CD4-positive, alpha-beta T cell (primary cell): ENCODE measurements around the gene ANKRD65. TPM values are rescaled to one million over a fixed set of nuclear protein-coding genes. Genes with fewer than 3 reads are reported as not detected.

Experiments
- ATAC-seq: fragments of 200-7000 bp; cut with Tn5 transposase; one replicate; pipeline ENCODE4 v1.10.0; 2022; ENCODE audit warnings: mild to moderate bottlenecking; ENCODE audit not compliant: poor library complexity
- CTCF ChIA-PET: fragments of 350-600 bp; sonication (Branson Sonifier 250); formaldehyde crosslinking; loops from one replicate; lab custom pipeline; 2021; ENCODE audit warnings: antibody characterized with exemption, inconsistent platforms; lab: Charles Lee
- POLR2A ChIA-PET: fragments of 350-600 bp; sonication (Branson Sonifier 250); formaldehyde crosslinking; loops from one replicate; lab custom pipeline; 2021; ENCODE audit warnings: antibody characterized with exemption, inconsistent platforms; lab: Charles Lee
- DNase-seq, 14 experiments: peaks; one replicate each; pipeline ENCODE4 v3.0.0-alpha.2; 2013 to 2020; ENCODE audit warnings: mixed read lengths in 2 of 14
- H3K27ac ChIP-seq, 2 donors: one replicate each; pipeline versions ENCODE4 v1.5.1 to v1.7.0; 2013; ENCODE audit warnings: low read length in 2 of 2, low read depth in 1 of 2, mild to moderate bottlenecking in 1 of 2
- H3K27me3 ChIP-seq, 2 experiments: 1 replicate in 1 of 2; 2 replicates in 1 of 2; pipeline versions ENCODE4 v1.6.1 to v1.7.0; 2013; ENCODE audit warnings: low read length in 2 of 2, control low read depth in 1 of 2, mild to moderate bottlenecking in 1 of 2, moderate library complexity in 1 of 2; ENCODE audit not compliant: insufficient read depth in 2 of 2, control insufficient read depth in 1 of 2
- H3K36me3 ChIP-seq: one replicate; pipeline ENCODE4 v1.6.1; 2013; ENCODE audit warnings: low read length, control low read depth; ENCODE audit not compliant: insufficient read depth
- H3K4me1 ChIP-seq: one replicate; pipeline ENCODE4 v1.6.1; 2013; ENCODE audit warnings: low read length, control low read depth; ENCODE audit not compliant: insufficient read depth
- H3K4me3 ChIP-seq: one replicate; pipeline ENCODE4 v1.5.1; 2013; ENCODE audit warnings: mild to moderate bottlenecking, low read length, moderate library complexity
- H3K9me3 ChIP-seq, 2 experiments: 1 replicate in 1 of 2; 2 replicates in 1 of 2; pipeline versions ENCODE4 v1.6.1 to v1.7.0; 2013; ENCODE audit warnings: low read length in 2 of 2, mild to moderate bottlenecking in 2 of 2, control low read depth in 1 of 2, moderate library complexity in 1 of 2; ENCODE audit not compliant: control insufficient read depth in 1 of 2, insufficient read depth in 1 of 2
- H3K27ac Mint-ChIP-seq: one replicate; pipeline ENCODE4 v1.8.0; 2020; ENCODE audit warnings: mixed read lengths
- H3K27me3 Mint-ChIP-seq: one replicate; pipeline ENCODE4 v1.8.0; 2021; ENCODE audit warnings: mixed read lengths
- H3K36me3 Mint-ChIP-seq: one replicate; pipeline ENCODE4 v1.8.0; 2021; ENCODE audit warnings: low read depth, mixed read lengths
- H3K4me1 Mint-ChIP-seq: one replicate; pipeline ENCODE4 v1.8.0; 2021; ENCODE audit warnings: low read depth, mixed read lengths
- H3K4me3 Mint-ChIP-seq: one replicate; pipeline ENCODE4 v1.8.0; 2020; ENCODE audit warnings: mild to moderate bottlenecking, mixed read lengths
- H3K9me3 Mint-ChIP-seq: one replicate; pipeline ENCODE4 v1.8.0; 2020; ENCODE audit warnings: mixed read lengths
- intact Hi-C, 2 experiments: fragments of 100-400 bp; cut with DNase I in 1 of 2; cut with micrococcal nuclease in 1 of 2; formaldehyde crosslinking; loops; one replicate each; pipeline versions ENCODE4 v1.15.1 to v1.9.0; 2023 to 2025; cut with DNase I, micrococcal nuclease
- total RNA-seq, 174 experiments: library from RNA in 2 of 174; stranded (reverse) in 2 of 174; gene quantifications; one replicate each; pipeline ENCODE4 v1.2.3 and lab custom pipeline; 2021 to 2026
- TF ChIP-seq, protein P1 (sequence below): fragments of 200-600 bp; IDR thresholded peaks from one replicate; pipeline ENCODE4 v1.8.0; 2022; ENCODE audit warnings: antibody characterized with exemption, mild to moderate bottlenecking

Gene ANKRD65
- total RNA-seq, 2 experiments from 2014 or later = not detected

DNA sequence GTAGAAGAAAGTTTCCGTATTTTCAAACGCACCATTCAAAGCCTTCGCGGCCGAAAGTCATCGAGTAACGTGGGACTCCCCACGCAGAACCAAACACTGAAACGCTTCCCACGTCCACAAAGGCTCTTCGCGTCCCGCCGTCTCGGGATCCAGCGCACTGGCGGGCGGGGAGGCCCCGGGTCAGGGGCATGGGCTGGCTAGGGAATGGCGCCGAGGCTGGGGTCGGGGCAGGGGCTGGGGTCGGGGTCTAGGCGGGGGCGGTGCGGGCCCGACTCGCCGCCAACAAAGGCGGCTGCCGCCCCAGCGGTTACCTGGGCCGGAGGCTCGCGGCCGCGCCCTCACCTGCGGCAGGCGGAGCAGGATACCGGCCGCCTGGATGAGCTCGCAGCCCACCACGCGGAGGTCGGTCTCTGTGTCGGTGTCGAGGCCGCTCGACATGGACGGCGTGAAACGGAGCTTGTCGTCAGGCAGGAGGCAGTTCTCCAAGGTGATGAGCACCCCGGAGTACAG, 22.3 kb downstream of the ANKRD65 start:
- ATAC-seq (peak; percentile 2), DNase-seq (peak in 2 of 14 experiments; percentile 43 to 50)
- TF ChIP-seq, protein P1, sequence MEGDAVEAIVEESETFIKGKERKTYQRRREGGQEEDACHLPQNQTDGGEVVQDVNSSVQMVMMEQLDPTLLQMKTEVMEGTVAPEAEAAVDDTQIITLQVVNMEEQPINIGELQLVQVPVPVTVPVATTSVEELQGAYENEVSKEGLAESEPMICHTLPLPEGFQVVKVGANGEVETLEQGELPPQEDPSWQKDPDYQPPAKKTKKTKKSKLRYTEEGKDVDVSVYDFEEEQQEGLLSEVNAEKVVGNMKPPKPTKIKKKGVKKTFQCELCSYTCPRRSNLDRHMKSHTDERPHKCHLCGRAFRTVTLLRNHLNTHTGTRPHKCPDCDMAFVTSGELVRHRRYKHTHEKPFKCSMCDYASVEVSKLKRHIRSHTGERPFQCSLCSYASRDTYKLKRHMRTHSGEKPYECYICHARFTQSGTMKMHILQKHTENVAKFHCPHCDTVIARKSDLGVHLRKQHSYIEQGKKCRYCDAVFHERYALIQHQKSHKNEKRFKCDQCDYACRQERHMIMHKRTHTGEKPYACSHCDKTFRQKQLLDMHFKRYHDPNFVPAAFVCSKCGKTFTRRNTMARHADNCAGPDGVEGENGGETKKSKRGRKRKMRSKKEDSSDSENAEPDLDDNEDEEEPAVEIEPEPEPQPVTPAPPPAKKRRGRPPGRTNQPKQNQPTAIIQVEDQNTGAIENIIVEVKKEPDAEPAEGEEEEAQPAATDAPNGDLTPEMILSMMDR = no peak
- Mint-ChIP-seq H3K4me1 (peaks cover 51% of the 10 kb centered on the region), H3K4me3 (peak overlapping the region; percentile 92), H3K36me3 (peaks cover 78% of the 10 kb centered on the region), H3K9me3 (no peaks in the 10 kb centered on the region), H3K27me3 (no peaks in the 10 kb centered on the region), H3K27ac (peak overlapping the region; percentile 86)
- Histone ChIP-seq H3K9me3 (no peaks in the 10 kb centered on the region), H3K27ac (peak overlapping the region; percentile 40 to 79), H3K27me3 (no peaks in the 10 kb centered on the region), H3K4me1 (peaks cover 47% of the 10 kb centered on the region), H3K4me3 (peak overlapping the region; percentile 81), H3K36me3 (peaks cover 72% of the 10 kb centered on the region)
- intact Hi-C loops = loop anchor here (1.0 to 5.0 kb wide), 4 partner anchors 9 to 126 kb away; partner anchors contain the start of genes AURKAIP1 (in 2 of the 2), MRPL20 (in 1 of the 2) and UBE2J2 (in 1 of the 2)
- ChIA-PET POLR2A (interaction anchor here (0.6 to 4.2 kb wide), 18 partner anchors 9 to 511 kb away, joined by 3 to 80 read pairs (median 4); partner anchors contain the start of genes AURKAIP1, C1orf159, CDK11A and DVL1), CTCF (interaction anchor here (1.0 to 2.0 kb wide), 6 partner anchors 9 to 76 kb away, joined by 3 to 11 read pairs (median 6); partner anchors contain the start of gene AURKAIP1)

DNA sequence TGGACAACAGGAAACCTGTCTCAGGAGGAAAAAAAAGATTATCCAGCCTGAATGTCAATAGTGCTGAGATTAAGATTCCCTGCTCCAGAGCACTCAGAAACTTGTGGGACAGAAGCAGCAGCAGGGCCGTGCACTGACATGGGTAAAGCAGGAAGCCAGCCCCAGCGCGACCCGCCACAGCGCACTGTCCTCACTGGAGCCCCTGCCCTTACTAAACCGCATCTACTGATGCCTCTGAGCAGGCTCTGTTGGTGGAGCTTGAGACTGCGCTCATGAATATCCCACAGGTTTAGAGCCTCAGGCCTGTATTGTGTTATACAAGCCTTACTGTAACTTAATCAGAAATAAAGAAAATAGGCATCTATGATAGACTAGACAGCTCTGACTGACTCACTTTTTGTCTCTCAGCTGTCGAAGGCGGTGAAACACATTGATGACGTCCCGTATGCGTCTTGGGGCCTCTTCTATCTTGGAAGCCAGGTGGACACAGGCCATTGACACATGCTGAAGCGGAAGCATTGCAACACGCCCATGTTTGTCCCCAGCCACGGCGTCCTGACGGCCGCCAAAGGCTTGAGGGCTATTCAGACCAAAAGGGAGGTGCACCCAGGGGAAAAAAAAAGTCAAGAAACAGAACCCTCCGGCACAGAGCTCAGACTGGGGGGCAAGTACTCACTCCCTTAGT, 23.1 kb downstream of the ANKRD65 start:
- H3K4me3 ChIP-seq = peak overlapping the region; percentile 81
- POLR2A ChIA-PET = interaction anchor here (3.5 to 4.2 kb wide), 2 partner anchors 10 to 23 kb away, joined by 45 to 80 read pairs; partner anchors contain the start of genes AURKAIP1 and MRPL20
- Mint-ChIP-seq H3K36me3 (peaks cover 78% of the 10 kb centered on the region), H3K4me1 (peaks cover 47% of the 10 kb centered on the region), H3K27ac (peak overlapping the region; percentile 86), H3K27me3 (no peaks in the 10 kb centered on the region), H3K9me3 (no peaks in the 10 kb centered on the region), H3K4me3 (peak overlapping the region; percentile 91)
- DNase-seq = no peak
- CTCF ChIA-PET = interaction anchor here (2.0 kb wide), 1 partner anchor 26 kb away, joined by 10 read pairs; no protein-coding TSS in a partner anchor
- no peaks in the 10 kb centered on the region for H3K9me3 ChIP-seq
- TF ChIP-seq, protein P1 = no peak
- peaks cover 74% of the 10 kb centered on the region for H3K36me3 ChIP-seq
- peaks cover 49% of the 10 kb centered on the region for H3K4me1 ChIP-seq
- intact Hi-C loops = loop anchor here (1.0 to 5.0 kb wide), 3 partner anchors 11 to 126 kb away; partner anchors contain the start of genes AURKAIP1 (in 1 of the 2) and UBE2J2 (in 1 of the 2)
- no peaks in the 10 kb centered on the region for H3K27me3 ChIP-seq
- ATAC-seq = no peak
- H3K27ac ChIP-seq = peak overlapping the region in 1 of 2 donors; percentile 1

DNA sequence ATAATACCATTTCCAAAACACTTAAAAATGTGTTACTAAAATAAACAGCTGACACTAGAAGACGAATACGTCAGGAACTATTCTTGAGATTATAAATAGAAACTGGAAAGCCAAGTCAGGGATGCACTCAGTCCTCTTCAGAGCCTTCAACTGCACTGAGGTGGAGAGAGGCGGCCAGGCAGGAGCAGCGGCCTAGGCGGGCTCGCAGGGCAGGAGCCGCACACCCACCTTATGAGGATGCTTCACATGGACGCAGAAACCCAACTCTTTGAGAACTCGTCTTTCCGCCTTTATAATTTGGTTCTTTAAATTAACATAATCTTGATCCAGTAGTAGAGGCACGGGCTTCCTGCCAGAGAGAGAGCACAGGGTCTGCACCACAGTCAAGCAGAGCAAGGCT, 25.9 kb downstream of the ANKRD65 start:
- TF ChIP-seq, protein P1 = no peak
- POLR2A ChIA-PET = no interaction called here
- Histone ChIP-seq H3K27me3 (no peaks in the 10 kb centered on the region), H3K4me1 (peaks cover 31% of the 10 kb centered on the region), H3K9me3 (no peaks in the 10 kb centered on the region), H3K36me3 (peaks cover 75% of the 10 kb centered on the region), H3K4me3 (no peak overlapping the region), H3K27ac (no peak overlapping the region)
- DNase-seq (no peak), ATAC-seq (no peak)
- H3K27ac Mint-ChIP-seq = peak overlapping the region; percentile 14
- H3K9me3 Mint-ChIP-seq = no peaks in the 10 kb centered on the region
- intact Hi-C loops = loop anchor here in 1 of 2 experiments (5.0 kb wide), 1 partner anchor 123 kb away; the partner anchor contains the start of gene UBE2J2
- no peaks in the 10 kb centered on the region for H3K27me3 Mint-ChIP-seq
- peaks cover 84% of the 10 kb centered on the region for H3K36me3 Mint-ChIP-seq
- H3K4me1 Mint-ChIP-seq = peaks cover 37% of the 10 kb centered on the region
- H3K4me3 Mint-ChIP-seq = peak overlapping the region; percentile 79
- CTCF ChIA-PET = no interaction called here
